GM23248 (cell line): Measurements from ENCODE around the gene DYRK1A. TPM values are rescaled to one million over a fixed set of nuclear protein-coding genes. Genes with fewer than 3 reads are reported as not detected.
A peak's percentile ranks its signal among the peaks of the same experiment; 100 is the strongest.
"Not testable (repeated sequence)": the region's sequence is repeated elsewhere in the genome, so short reads cannot be mapped to it uniquely, and the experiment has no call there.

Experiments used
- DNase-seq: peaks from one replicate; pipeline ENCODE4 v3.0.0-alpha.2; 2015
- H2AFZ ChIP-seq: fragments of 200-600 bp; sonication (generic); 2 replicates; pipeline ENCODE4 v1.6.1; 2016; ENCODE audit warnings: antibody characterized with exemption
- H3F3A ChIP-seq: fragments of 200-600 bp; sonication (generic); 2 replicates; pipeline ENCODE4 v1.6.1; 2016; ENCODE audit warnings: mild to moderate bottlenecking, antibody characterized with exemption, mixed run types; ENCODE audit not compliant: insufficient read depth
- H3K27ac ChIP-seq: fragments of 200-600 bp; sonication (generic); 2 replicates; pipeline ENCODE4 v1.5.1; 2016; ENCODE audit warnings: mild to moderate bottlenecking
- H3K27me3 ChIP-seq: fragments of 200-600 bp; sonication (generic); replicated peaks from 2 replicates; pipeline ENCODE4 v1.6.1; 2016; ENCODE audit warnings: mild to moderate bottlenecking; ENCODE audit not compliant: insufficient read depth
- H3K36me3 ChIP-seq: fragments of 200-600 bp; sonication (generic); 2 replicates; pipeline ENCODE4 v1.6.1; 2016; ENCODE audit warnings: low read depth, mild to moderate bottlenecking
- H3K4me1 ChIP-seq: fragments of 200-600 bp; sonication (generic); 2 replicates; pipeline ENCODE4 v1.6.1; 2016; ENCODE audit warnings: mild to moderate bottlenecking; ENCODE audit not compliant: insufficient read depth
- H3K4me2 ChIP-seq: fragments of 200-600 bp; sonication (generic); one replicate; pipeline ENCODE4 v1.6.1; 2016; ENCODE audit warnings: mild to moderate bottlenecking; ENCODE audit not compliant: unreplicated experiment
- H3K4me3 ChIP-seq: fragments of 200-600 bp; sonication (generic); 2 replicates; pipeline ENCODE4 v1.5.1; 2016; ENCODE audit warnings: mild to moderate bottlenecking
- H3K79me2 ChIP-seq: fragments of 200-600 bp; sonication (generic); 2 replicates; pipeline ENCODE4 v1.6.1; 2016; ENCODE audit warnings: mild to moderate bottlenecking; ENCODE audit not compliant: insufficient read depth
- H3K9ac ChIP-seq: fragments of 200-600 bp; sonication (generic); 2 replicates; pipeline ENCODE4 v1.6.1; 2016; ENCODE audit warnings: mild to moderate bottlenecking
- H3K9me2 ChIP-seq: fragments of 200-600 bp; sonication (generic); 2 replicates; pipeline ENCODE4 v1.6.1; 2016; ENCODE audit warnings: mixed run types, mild to moderate bottlenecking, moderate library complexity; ENCODE audit not compliant: insufficient read depth
- H3K9me3 ChIP-seq: fragments of 200-600 bp; sonication (generic); one replicate; pipeline ENCODE4 v1.6.1; 2017; ENCODE audit warnings: low read depth
- H4K20me1 ChIP-seq: fragments of 200-600 bp; sonication (generic); 2 replicates; pipeline ENCODE4 v1.6.0; 2016; ENCODE audit not compliant: insufficient read depth
- EZH2 ChIP-seq: fragments of 200-600 bp; sonication (generic); IDR thresholded peaks from 2 replicates; pipeline ENCODE4 v1.6.1; 2018; ENCODE audit warnings: antibody characterized with exemption, mild to moderate bottlenecking; ENCODE audit not compliant: insufficient read depth, poor library complexity, severe bottlenecking
- EZH2phosphoT487 ChIP-seq: fragments of 200-600 bp; sonication (generic); IDR thresholded peaks from 2 replicates; pipeline ENCODE4 v1.6.1; 2018; ENCODE audit warnings: antibody characterized with exemption, moderate library complexity, mild to moderate bottlenecking, low read depth; ENCODE audit not compliant: insufficient read depth
- WGBS, 2 experiments: methylation state at CpG; one replicate each; pipeline ENCODE4 v1.1.6; 2015 to 2017; ENCODE audit warnings: low lambda C conversion rate in 2 of 2, low coverage in 1 of 2; ENCODE audit errors: missing lambda C conversion rate in 2 of 2; 5-methylcytosine and 5-hydroxymethylcytosine counted together
- in situ Hi-C: fragments of 300-500 bp; cut with MboI; formaldehyde crosslinking; loops from 2 replicates; pipeline ENCODE4 v1.15.0; 2020
- polyA plus RNA-seq: library from polyadenylated mRNA; unstranded; fragments of >200 nt; fragmentation: Nextera tagmentation; extraction: Ambion mirVana; gene quantifications from 2 replicates; pipeline ENCODE4 v1.2.1, GENCODE V29; 2016
- total RNA-seq: library from RNA; depleted of rRNA; stranded (reverse); fragments of >200 nt; shearing (Covaris generic); gene quantifications from 2 replicates; pipeline ENCODE4 v1.2.3, GENCODE V29; 2014

DYRK1A gene
- total and polyA plus RNA-seq, 2 experiments from 2014 or later: 2.5 to 41.3 TPM

DNA sequence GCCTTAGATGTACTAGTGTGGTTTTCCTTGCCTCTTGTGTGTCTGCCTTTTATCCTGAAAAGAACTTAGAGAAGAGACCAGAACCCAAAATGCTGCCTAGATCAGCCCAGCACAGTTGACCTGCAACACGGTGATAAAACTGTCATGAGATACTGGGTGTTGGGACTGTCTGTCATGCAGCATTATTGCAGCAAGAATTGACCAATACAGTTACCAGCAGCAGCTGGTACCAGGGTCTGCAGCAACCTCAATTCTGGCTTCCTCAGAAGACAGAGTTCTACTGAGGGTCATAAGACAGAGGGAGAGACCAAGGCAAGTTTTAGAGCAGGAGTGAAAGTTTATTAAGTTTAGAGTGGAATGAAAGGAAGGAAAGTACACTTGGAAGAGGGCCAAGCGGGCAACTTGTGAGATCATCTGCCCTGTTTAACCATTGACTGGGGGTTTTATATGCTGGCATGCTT, 182.0 kb downstream of the DYRK1A start:
- TF ChIP-seq EZH2 (no peak), EZH2phosphoT487 (no peak)
- Histone ChIP-seq H3K9ac (no peak overlapping the region), H3K4me3 (no peak overlapping the region), H3K36me3 (no peaks in the 10 kb centered on the region), H4K20me1 (no peaks in the 10 kb centered on the region), H2AFZ (no peak overlapping the region), H3K27ac (no peak overlapping the region), H3K9me2 (no peaks in the 10 kb centered on the region), H3K79me2 (no peaks in the 10 kb centered on the region), H3K27me3 (no peaks in the 10 kb centered on the region), H3F3A (peaks cover 11% of the 10 kb centered on the region), H3K4me2 (no peak overlapping the region), H3K9me3 (no peaks in the 10 kb centered on the region), H3K4me1 (peaks cover 16% of the 10 kb centered on the region)
- in situ Hi-C loops: no loop called here
- no peak for DNase-seq
- 38 to 66% methylated on average over 2 of the region's 2 CpGs for WGBS, 2 experiments

DNA sequence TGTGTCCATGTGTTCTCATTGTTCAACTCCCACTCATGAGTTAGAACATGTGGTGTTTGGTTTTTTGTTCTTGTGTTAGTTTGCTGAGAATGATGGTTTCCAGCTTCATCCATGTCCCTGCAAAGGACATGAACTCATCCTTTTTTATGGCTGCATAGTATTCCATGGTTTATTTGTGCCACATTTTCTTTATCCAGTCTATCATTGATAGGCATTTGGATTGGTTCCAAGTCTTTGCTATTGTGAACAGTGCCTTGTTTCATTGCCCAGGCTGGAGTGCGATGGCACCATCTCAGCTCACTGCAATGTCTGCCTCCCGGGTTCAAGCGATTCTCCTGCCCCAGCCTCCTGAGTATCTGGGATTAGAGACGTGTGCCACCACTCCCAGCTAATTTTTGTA, 183.2 kb downstream of the DYRK1A start:
- H3K9me3 ChIP-seq, DNase-seq, H3K27ac ChIP-seq, H3K36me3 ChIP-seq, H3K9ac ChIP-seq, H3K9me2 ChIP-seq, H3K27me3 ChIP-seq, H2AFZ ChIP-seq, in situ Hi-C loops, H3K4me2 ChIP-seq, H3K4me3 ChIP-seq, H3K79me2 ChIP-seq, H4K20me1 ChIP-seq: not testable (repeated sequence)
- peaks cover 11% of the 10 kb centered on the region for H3F3A ChIP-seq
- 42 to 46% methylated on average over 4 of the region's 4 CpGs for WGBS, 2 experiments
- peaks cover 16% of the 10 kb centered on the region for H3K4me1 ChIP-seq

GRCh38 chr21:37550157-37550556, 183.6 kb downstream of the DYRK1A start:
- H3K9ac ChIP-seq: no peak overlapping the region
- H3K9me2 ChIP-seq: no peaks in the 10 kb centered on the region
- peaks cover 11% of the 10 kb centered on the region for H3F3A ChIP-seq
- H4K20me1 ChIP-seq: no peaks in the 10 kb centered on the region
- no peak overlapping the region for H3K27ac ChIP-seq
- no peaks in the 10 kb centered on the region for H3K79me2 ChIP-seq
- no peaks in the 10 kb centered on the region for H3K36me3 ChIP-seq
- in situ Hi-C loops: no loop called here
- WGBS, 2 experiments: 30 to 32% methylated on average over 9 of the region's 9 CpGs
- no peak overlapping the region for H2AFZ ChIP-seq
- no peak for TF ChIP-seq EZH2
- no peak for TF ChIP-seq EZH2phosphoT487
- peaks cover 16% of the 10 kb centered on the region for H3K4me1 ChIP-seq
- H3K4me3 ChIP-seq: no peak overlapping the region
- no peaks in the 10 kb centered on the region for H3K9me3 ChIP-seq
- no peaks in the 10 kb centered on the region for H3K27me3 ChIP-seq
- H3K4me2 ChIP-seq: no peak overlapping the region
- no peak for DNase-seq

DNA sequence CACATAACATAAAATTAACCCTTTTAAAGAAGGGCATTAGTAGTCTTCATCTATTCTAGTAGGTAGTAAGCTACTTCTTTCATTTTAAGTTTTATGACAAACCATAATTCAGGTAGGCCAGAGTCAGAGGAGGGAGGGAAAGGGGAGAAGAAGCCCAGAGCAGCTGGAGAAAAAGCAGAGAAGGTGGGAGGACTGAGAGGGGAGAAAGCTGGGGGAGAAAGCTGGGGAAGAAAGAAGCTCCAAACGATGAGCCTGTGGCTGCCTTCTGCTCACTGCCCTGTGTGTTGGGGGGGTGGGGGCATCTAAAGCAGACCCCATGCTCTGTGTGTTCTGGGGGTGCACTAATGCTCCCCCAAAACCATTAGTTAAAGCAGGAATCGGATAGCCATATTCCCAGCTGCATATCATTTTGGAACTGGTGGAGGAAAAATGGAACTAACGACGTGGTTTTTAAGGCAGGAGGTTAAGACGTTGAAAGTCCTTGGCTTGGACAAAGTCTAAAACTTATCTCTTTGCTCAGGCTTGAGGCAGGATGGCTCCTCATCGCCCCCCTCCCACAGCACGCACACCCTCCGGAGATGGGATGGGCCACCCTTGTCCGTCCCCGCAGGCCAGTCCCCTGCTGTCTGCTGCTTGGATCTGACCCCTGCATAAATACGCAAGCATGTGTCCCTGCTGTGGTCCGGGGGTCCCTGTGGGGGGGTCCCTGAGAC, 184.2 kb downstream of the DYRK1A start:
- H3K4me2 ChIP-seq: peak overlapping the region; percentile 7
- H3K9me3 ChIP-seq: no peaks in the 10 kb centered on the region
- no peak overlapping the region for H3K9ac ChIP-seq
- H3K4me1 ChIP-seq: peaks cover 16% of the 10 kb centered on the region
- DNase-seq: no peak
- H4K20me1 ChIP-seq: no peaks in the 10 kb centered on the region
- in situ Hi-C loops: no loop called here
- no peaks in the 10 kb centered on the region for H3K9me2 ChIP-seq
- no peaks in the 10 kb centered on the region; the same call in 1 of the 2 replicates for H3K27me3 ChIP-seq
- H3K4me3 ChIP-seq: no peak overlapping the region
- H3F3A ChIP-seq: peaks cover 11% of the 10 kb centered on the region
- TF ChIP-seq EZH2 (no peak), EZH2phosphoT487 (no peak)
- no peaks in the 10 kb centered on the region for H3K36me3 ChIP-seq
- peak overlapping the region; percentile 44; the same call in 1 of the 2 replicates for H2AFZ ChIP-seq
- no peak overlapping the region for H3K27ac ChIP-seq
- WGBS, 2 experiments: 13 to 19% methylated on average over 12 of the region's 12 CpGs
- no peaks in the 10 kb centered on the region for H3K79me2 ChIP-seq
